GM18507 (cell line): ENCODE data around the gene SH2D5.
"Not testable (repeated sequence)": the region's sequence is repeated elsewhere in the genome, so short reads cannot be mapped to it uniquely, and the experiment has no call there.

Experiments
- DNase-seq: peaks from one replicate; pipeline ENCODE4 v3.0.0; 2011; ENCODE audit warnings: low read depth; ENCODE audit not compliant: insufficient read length; ENCODE audit errors: extremely low spot score
- FAIRE-seq: peaks from 2 replicates; lab custom pipeline; 2011; peaks lifted over from hg19 to GRCh38; lab: Jason Lieb, UNC

SH2D5 gene

DNA sequence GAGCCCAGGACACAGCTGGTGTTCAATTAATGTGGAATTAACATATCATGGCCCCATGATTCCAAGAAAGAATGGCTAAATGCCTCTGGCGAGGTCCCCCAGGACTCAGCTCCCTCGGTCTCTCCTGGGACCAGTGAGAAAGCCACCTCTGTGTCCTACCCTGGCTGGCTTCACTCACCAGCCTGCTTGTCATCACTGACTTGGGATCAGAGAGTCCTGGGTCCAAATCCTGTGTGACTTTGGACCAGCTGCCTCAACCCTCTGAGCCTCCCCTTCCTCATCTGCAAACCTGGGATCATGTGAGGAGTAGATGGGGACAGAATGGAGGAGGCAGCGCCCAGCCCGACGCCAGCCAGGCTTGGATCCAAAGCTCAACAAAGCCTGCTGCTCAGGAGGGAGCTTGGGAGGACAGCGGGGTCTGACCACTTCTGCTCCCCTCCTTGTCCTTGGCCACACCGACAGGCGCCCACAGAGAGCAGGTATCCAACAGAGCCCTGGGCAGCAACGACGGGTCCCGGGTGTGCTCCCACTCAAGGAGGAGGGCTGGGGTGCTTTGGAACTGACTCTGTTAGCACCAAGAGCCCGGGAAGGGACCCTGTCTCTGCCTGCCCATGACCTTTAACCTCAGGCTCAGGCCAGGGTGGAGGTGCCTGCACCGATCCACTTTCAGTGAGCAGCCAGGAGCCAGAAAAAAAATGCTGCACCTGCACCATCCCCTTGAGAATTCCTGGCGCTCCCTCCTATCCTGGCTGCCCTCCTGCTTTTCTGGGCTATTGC, 3.2 kb downstream of the SH2D5 start:
- DNase-seq (no peak), FAIRE-seq (no peak)

- no peak for FAIRE-seq
- no peak for DNase-seq
Measured at GRCh38 chr1:20728371-20729154, 3.9 kb downstream of the SH2D5 start.

- DNase-seq (no peak), FAIRE-seq (no peak)
Measured at GRCh38 chr1:20727746-20728316, 4.7 kb downstream of the SH2D5 start.

- FAIRE-seq: no peak
- no peak for DNase-seq
Measured at GRCh38 chr1:20726932-20727745, 5.4 kb downstream of the SH2D5 start.

DNA sequence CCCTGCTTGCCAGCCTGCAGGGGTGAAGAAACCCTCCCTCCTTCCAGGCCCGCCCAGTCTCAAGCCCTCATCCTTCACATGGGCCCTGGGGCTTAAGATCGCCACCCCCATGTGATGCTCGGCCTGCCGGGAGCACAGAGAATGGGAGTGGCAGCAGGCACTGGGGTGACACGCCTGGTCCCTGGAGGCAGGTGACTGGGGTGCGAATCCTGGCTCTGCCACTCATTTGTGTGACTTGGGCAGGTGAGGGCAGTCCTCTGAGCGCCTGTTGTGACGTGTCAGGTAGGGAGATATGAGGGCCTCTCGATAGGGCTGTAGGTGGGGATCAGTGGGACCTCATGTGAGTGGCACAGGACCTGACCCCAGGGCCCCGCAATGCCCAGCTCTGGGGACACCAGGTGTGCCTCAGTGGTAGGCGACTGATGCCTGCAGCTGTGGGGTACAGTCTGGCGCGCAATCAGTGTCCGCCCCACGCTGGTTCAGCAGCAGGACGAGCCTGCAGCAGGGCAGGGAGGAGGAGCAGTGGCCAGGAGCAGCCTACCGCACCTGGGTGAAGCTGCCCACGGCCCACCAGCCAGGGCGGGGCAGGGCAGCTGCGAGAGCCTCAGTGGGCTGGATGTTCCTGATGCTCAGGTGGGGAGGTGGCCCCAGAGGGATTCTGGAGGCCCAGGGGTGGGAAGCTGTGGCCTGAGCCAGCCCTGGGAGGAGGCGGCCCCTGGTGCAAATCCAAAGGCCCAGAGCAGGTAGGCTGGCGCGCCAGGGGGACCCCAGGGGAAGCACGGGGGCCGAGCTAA, 6.2 kb downstream of the SH2D5 start:
- FAIRE-seq (no peak), DNase-seq (no peak)

DNA sequence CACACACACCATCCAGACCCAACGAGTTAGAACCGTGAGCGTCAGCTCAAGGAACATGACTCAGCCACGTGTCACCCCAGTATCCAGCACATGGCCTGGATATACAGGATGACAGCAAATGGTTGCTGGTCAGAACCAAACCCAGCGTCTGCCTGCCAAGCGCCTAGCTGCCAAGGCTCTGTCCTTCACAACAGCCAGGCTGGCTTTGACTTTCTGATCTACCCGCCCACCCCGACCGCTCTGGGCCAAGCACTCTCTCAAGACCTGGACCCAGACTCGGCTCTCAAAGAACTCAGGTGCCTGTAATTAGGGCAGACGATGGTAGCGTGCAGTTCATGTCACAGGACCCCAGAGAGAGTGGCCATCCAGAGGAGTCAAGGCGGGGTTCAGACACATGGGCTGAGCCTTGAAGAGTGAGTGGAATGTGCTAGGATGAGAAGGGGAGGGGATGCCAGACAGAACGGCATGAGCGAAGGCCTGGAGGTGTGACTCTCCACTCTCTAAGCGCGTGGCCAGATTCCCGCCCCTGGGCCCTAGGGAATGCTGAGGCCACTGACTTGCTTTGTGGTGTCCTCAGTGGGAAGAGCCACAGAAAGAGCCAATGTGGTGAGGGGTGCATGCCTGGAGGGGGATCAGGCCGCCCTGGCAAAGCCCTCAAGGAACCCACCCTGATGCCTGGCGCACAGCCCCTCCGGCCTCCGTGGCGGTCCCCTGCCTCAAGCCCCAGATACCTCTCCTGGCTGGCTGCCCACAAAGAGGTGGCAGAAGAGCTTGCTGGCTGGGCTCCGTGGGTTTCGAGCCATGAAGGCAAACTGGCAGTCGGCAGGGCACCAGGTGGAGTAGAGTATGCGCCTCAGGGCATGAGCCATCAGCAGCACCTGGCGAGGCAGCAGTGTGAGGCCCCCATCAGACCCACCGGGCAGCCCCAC, 7.0 kb downstream of the SH2D5 start:
- FAIRE-seq: no peak
- no peak for DNase-seq

GRCh38 chr1:20724364-20725188, 7.9 kb downstream of the SH2D5 start:
- FAIRE-seq: no peak
- no peak for DNase-seq

DNA sequence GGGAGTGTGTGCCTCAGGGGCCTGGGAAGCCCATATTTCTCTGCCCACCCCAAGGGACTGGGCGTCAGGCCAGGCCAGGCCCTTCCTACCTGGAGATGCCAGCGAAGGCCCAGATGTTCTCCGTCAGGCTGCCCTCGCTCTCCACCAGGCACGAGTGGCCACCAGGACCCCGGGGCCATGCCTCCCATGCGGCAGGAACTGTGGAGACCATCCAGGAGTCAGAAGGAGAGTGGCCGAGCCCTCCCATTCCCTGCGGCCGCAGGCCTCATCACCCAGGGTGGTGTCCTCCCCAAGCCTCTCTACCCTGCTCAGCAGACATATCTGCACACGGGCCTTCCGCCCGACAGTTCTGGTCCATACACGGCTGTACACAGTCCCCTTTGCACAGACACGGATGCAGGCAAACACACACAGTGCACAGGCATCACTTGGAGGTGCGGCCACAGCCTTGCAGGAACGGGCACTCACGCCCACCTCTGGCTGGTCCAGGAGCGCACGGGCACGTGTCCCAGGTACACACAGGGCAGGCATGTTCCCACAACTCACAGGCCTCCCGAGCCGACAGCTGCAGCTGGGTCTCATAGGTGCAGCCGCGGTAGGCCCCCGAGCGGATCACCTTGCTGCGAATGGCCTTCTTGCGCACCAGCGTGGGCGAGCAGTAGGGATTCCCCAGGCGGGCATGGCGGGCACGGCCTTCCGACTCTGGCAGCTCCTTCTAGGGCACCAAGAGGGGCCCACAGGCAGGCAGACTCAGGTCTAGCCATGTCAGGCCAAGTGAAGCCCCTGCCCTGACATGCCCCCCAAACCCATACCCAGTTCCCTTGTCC, 8.8 kb downstream of the SH2D5 start:
- no peak for FAIRE-seq
- DNase-seq: no peak

- DNase-seq (no peak), FAIRE-seq (no peak)
Measured at GRCh38 chr1:20723159-20723536, 9.4 kb downstream of the SH2D5 start.

DNA sequence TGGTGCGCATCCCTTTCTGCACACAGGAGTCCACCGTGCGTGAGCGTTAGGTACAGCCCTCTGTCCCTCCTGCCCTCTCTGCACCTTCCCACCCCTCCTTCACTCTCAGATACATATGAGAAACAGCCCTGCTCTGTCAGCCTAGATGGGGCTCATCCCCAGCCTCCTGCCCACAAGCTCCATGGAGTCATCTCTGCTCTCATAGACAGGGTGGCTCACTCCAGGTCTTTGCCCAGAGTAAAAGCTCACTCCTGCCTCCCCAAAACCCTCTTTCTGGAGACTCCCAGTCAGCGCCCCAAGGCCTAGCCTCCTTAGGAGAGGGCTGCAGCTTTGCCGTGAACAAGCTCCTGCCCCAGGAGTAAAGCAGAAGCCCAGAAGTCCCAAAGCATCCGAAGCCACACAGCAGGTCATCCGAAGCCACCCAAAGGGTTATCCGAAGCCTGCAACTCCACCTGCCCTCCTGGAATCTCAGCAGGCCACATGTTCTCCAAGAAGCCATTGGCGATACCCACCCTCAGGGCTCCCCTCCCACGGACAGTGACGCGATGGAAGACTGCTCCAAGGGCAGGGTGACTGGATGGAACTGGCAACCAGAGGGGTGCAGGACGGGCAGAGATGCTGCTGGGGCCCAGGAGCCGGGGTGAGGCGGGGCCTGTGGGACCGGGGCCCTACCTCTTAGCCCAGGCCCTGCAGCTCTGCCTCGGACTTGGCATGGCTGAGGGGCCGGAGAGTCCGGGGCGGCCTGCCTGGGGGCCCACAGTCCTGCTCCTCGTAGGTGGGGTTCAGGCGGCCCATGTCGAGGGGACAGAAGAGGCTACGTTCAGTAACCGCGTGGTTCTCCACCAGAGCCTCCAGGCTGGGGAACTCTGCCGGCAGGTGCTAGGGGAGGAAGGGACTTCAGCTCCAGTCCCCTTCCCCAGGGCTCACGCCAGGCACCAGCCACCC, 11.1 kb downstream of the SH2D5 start:
- no peak for FAIRE-seq
- no peak for DNase-seq

GRCh38 chr1:20720631-20721091, 11.8 kb downstream of the SH2D5 start:
- no peak for FAIRE-seq
- no peak for DNase-seq

GRCh38 chr1:20719871-20720620, 12.5 kb downstream of the SH2D5 start:
- FAIRE-seq (no peak), DNase-seq (no peak)

- FAIRE-seq: no peak
- no peak for DNase-seq
Measured at GRCh38 chr1:20719261-20719660, 13.2 kb downstream of the SH2D5 start.

DNA sequence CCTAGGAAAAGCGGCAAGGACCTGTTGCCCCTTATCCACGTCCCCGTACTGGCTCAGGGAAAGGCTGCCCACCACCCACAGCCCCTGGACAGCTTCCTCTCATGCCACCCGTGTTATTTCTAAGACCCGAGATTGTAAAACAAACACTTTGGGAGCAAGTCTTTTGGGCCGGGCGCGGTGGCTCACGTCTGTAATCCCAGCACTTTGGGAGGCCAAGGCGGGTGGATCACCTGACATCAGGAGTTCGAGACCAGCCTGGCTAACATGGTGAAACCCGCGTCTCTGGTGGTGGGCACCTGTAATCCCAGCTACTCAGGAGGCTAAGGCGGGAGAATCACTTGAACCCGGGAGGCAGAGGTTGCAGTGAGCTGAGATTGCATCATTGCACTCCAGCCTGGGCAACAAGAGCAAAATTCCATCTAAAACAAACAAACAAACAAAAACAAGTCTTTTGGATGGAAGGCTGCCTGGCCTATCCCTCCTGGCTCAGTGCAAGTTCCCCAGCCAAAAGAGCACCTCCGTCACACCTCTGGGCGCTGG, 14.1 kb downstream of the SH2D5 start:
- FAIRE-seq: not testable (repeated sequence)

More for the DNA sequence above, 14.1 kb downstream of the SH2D5 start:
- DNase-seq: not testable (repeated sequence)
